ENCODE measurements around the gene LARGE1.

LARGE1 gene

DNA sequence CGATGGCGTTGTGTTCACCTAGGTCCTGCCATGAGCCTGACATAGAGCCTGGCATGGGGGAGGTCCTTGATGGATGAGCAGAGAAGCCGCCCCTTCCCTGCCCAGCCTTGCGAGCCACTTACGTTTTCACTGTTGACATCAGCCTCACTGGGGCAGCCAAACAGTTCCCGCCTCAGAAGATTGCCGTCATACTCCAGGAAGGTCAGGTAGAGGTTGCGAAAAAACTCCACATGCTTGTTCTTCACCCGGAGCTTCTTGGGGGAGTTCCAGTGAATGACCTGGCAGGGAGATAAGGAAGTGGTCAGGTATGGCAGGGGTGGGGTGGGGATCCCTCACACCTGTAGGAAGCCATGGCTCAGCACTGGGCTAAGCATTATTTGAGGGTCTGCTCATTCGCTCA lies 582.8 kb downstream of the LARGE1 start:
- no peaks in the 10 kb centered on the region for H3K27me3 ChIP-seq (ENCODE audit: insufficient read depth, low read length, poor library complexity)
- TF ChIP-seq, protein P1, sequence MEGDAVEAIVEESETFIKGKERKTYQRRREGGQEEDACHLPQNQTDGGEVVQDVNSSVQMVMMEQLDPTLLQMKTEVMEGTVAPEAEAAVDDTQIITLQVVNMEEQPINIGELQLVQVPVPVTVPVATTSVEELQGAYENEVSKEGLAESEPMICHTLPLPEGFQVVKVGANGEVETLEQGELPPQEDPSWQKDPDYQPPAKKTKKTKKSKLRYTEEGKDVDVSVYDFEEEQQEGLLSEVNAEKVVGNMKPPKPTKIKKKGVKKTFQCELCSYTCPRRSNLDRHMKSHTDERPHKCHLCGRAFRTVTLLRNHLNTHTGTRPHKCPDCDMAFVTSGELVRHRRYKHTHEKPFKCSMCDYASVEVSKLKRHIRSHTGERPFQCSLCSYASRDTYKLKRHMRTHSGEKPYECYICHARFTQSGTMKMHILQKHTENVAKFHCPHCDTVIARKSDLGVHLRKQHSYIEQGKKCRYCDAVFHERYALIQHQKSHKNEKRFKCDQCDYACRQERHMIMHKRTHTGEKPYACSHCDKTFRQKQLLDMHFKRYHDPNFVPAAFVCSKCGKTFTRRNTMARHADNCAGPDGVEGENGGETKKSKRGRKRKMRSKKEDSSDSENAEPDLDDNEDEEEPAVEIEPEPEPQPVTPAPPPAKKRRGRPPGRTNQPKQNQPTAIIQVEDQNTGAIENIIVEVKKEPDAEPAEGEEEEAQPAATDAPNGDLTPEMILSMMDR (IDR thresholded peaks at IDR 0.05; ENCODE audit: borderline replicate concordance, extremely low read depth, low read length, poor library complexity, severe bottlenecking), result no peak
- no peak for TF ChIP-seq EZH2 (IDR thresholded peaks at IDR 0.05; ENCODE audit: borderline replicate concordance, low read depth, low read length, severe bottlenecking)

DNA sequence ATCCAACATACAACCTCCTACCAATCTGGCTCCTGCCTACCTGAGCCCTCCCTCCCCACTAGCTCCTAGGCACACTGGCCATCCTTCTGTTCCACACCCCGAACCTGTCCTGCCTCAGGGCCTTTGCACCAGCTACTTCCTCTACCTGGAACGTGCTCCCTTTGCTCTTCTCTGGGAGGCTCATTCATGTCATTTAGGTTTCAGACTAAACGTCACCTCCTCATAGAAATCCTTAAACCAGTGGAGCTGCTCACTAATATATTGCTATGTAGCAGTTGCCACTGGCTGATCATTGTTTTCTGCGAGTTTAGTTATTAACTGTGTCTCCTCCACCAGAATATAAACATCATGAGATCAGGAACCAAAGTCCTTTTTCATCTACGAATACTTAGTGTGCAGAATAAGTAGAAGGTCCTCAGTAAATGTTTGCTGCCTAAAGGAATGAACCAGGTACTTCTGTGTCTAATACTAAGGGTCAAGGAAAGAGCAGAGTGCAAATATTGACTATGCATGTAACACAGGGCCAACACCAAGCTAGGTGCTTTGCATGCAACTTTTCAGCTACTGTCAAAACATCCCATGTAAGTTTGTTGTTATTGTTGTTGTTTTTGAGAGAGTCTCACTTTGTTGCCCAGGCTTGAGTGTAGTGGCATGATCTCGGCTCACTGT lies 584.5 kb downstream of the LARGE1 start:
- no peaks in the 10 kb centered on the region for H3K27me3 ChIP-seq (ENCODE audit: insufficient read depth, low read length, poor library complexity)
- H3K9me3 ChIP-seq (ENCODE audit: insufficient read depth, low read length, severe bottlenecking), result no peaks in the 10 kb centered on the region
- no peak overlapping the region for H3K9ac ChIP-seq (ENCODE audit: low read depth, low read length)
- H3K27ac ChIP-seq (ENCODE audit: low read length), result no peak overlapping the region
- H3K4me3 ChIP-seq (ENCODE audit: low read depth in 1 of 2, low read length in 2 of 2), result no peak overlapping the region
- H4K20me1 ChIP-seq (ENCODE audit: insufficient read depth, low read length), result no peaks in the 10 kb centered on the region
- ATAC-seq (ENCODE audit: insufficient read depth, low read depth) (no peak), DNase-seq (no peak)
- no peak overlapping the region for H3K4me2 ChIP-seq (ENCODE audit: insufficient read depth, low read length)
- no peaks in the 10 kb centered on the region for H3K4me1 ChIP-seq (ENCODE audit: insufficient read depth, low read length)
- H3K36me3 ChIP-seq (ENCODE audit: insufficient read depth, low read length), result no peaks in the 10 kb centered on the region
- no peak overlapping the region for H2AFZ ChIP-seq (ENCODE audit: low read depth, low read length)
- H3K79me2 ChIP-seq (ENCODE audit: insufficient read depth, low read length), result no peaks in the 10 kb centered on the region
- TF ChIP-seq, protein P1 (IDR thresholded peaks at IDR 0.05; ENCODE audit: borderline replicate concordance, extremely low read depth, low read length, poor library complexity, severe bottlenecking), result no peak
- no peak for TF ChIP-seq EZH2 (IDR thresholded peaks at IDR 0.05; ENCODE audit: borderline replicate concordance, low read depth, low read length, severe bottlenecking)

More for the DNA sequence above, 582.8 kb downstream of the LARGE1 start:
- DNase-seq (no peak), ATAC-seq (ENCODE audit: insufficient read depth, low read depth) (no peak)
- no peak overlapping the region for H2AFZ ChIP-seq (ENCODE audit: low read depth, low read length)
- H3K4me2 ChIP-seq (ENCODE audit: insufficient read depth, low read length), result no peak overlapping the region
- H3K4me1 ChIP-seq (ENCODE audit: insufficient read depth, low read length), result no peaks in the 10 kb centered on the region
- H3K9ac ChIP-seq (ENCODE audit: low read depth, low read length), result no peak overlapping the region
- no peak overlapping the region for H3K27ac ChIP-seq (ENCODE audit: low read length)
- no peaks in the 10 kb centered on the region for H3K9me3 ChIP-seq (ENCODE audit: insufficient read depth, low read length, severe bottlenecking)
- no peaks in the 10 kb centered on the region for H3K36me3 ChIP-seq (ENCODE audit: insufficient read depth, low read length)
- no peaks in the 10 kb centered on the region for H4K20me1 ChIP-seq (ENCODE audit: insufficient read depth, low read length)
- no peaks in the 10 kb centered on the region for H3K79me2 ChIP-seq (ENCODE audit: insufficient read depth, low read length)
- no peak overlapping the region for H3K4me3 ChIP-seq (ENCODE audit: low read depth in 1 of 2, low read length in 2 of 2)

DNA sequence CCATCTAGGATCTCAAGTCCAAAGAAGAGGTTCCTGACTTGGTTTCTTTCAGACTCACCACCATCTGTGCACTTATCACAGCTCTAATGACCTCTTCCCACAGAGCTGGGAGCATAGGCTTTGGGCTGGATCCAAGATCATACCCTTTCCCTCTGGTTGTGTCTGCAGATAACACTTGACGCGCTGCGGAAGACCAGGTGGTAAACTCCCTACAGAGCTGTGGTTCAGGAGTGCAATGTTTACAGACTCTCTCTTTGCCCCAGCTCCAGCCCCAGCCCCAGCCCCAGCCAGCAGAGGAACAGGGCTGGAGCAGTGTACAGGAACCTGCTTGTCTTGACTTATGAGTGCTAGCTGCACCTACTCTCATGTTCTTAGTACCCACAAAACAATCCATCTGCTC lies 587.7 kb downstream of the LARGE1 start:
- TF ChIP-seq, protein P1 (IDR thresholded peaks at IDR 0.05; ENCODE audit: borderline replicate concordance, extremely low read depth, low read length, poor library complexity, severe bottlenecking), result no peak
- no peak for DNase-seq
- no peak for ATAC-seq (ENCODE audit: insufficient read depth, low read depth)
- H3K79me2 ChIP-seq (ENCODE audit: insufficient read depth, low read length), result no peaks in the 10 kb centered on the region
- H2AFZ ChIP-seq (ENCODE audit: low read depth, low read length), result no peak overlapping the region
- no peaks in the 10 kb centered on the region for H3K9me3 ChIP-seq (ENCODE audit: insufficient read depth, low read length, severe bottlenecking)
- H3K4me3 ChIP-seq (ENCODE audit: low read depth in 1 of 2, low read length in 2 of 2), result no peak overlapping the region
- no peak overlapping the region for H3K4me2 ChIP-seq (ENCODE audit: insufficient read depth, low read length)
- H3K27me3 ChIP-seq (ENCODE audit: insufficient read depth, low read length, poor library complexity), result no peaks in the 10 kb centered on the region
- no peak overlapping the region for H3K9ac ChIP-seq (ENCODE audit: low read depth, low read length)
- no peaks in the 10 kb centered on the region for H3K4me1 ChIP-seq (ENCODE audit: insufficient read depth, low read length)
- no peaks in the 10 kb centered on the region for H3K36me3 ChIP-seq (ENCODE audit: insufficient read depth, low read length)
- H3K27ac ChIP-seq (ENCODE audit: low read length), result no peak overlapping the region
- no peaks in the 10 kb centered on the region for H4K20me1 ChIP-seq (ENCODE audit: insufficient read depth, low read length)

All from DND-41 (cell line).